ENCODE data around the gene TMEM86A. TPM values are rescaled to one million over a fixed set of nuclear protein-coding genes. Genes with fewer than 3 reads are reported as not detected.

TMEM86A gene
- total RNA-seq, 1 donor from 2014 or later: 4.5 TPM

DNA sequence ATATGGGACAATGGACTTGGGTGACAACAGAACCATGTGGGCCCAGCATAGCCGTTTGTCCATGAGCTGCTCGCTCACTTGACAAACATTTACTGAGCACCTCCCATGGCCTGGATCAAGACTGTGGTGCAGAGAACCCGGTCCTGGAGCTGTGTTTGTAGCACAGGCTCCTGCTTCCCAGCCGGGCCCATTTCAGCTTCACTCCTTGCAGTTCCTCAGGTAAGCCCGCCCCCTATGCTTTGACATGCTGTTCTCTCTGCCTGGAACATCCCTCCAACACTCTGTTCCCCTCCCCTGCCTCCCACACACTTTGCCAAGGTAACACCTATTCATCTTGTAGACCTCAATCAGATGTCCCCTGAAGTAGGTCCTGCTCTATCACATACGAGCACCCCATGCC, 46.7 kb downstream of the TMEM86A start:
- no peak for DNase-seq
- intact Hi-C loops (cut with micrococcal nuclease): no loop called here
- no peak for ATAC-seq

DNA sequence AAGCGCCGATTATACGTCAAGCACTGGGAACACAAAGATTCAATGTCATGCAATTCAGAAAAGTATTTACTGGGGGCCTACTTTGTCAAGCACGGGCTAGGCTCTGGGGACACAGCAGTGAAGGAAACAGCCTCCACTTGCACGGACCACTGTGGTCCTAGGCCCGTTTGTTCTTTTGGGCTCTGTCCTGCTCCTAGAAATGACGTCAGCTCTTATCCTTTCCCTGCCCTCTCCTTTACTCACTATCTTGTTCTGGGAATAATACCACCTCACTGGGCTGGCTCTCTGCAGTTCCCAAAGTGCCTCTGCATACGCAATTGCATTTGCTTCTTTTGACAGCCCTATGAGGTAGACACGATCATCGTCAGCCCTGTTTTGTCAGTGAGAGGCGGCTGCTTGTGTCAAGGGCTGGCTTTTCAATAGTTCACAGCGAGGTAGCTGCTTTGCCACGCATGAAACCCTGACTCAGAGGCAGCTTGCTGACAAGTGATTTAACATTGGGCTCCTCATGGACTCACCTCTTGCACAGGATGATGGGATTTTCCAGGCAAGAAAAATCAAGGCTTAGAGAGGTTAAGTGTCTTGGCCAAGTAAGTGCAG, 50.3 kb downstream of the TMEM86A start:
- DNase-seq (no peak), ATAC-seq (no peak)
- intact Hi-C loops (cut with micrococcal nuclease): no loop called here

DNA sequence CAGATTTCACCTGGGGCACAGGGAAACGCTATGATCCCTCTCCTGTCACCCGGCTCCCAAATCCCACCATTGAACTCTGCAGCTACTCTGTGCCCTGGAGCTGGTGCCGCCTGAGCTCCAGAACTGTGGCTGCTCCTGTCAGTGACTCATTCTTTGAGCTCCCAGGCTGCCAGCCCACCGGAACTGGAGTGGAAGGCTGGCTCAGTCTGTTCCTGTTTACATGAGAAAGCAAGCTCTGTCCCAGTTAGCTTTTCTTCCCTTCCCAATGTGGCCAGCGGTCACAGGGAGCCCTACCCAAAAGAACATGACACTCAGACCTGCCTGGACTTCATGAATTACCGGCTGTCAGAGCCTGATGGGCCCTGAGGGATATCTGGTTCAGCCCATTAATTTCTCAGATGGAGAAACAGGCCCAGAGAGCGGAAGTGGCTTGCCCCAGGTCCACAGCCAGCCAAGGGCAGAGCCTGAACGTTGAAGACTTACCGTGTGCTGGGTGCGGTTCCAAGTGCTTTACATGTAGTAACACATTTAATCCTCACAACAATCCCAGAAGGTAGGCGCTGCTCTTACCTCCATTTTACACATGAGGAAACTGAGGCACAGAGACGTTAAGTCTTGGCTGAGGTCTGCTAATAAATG, 51.2 kb downstream of the TMEM86A start:
- DNase-seq: no peak
- intact Hi-C loops (cut with micrococcal nuclease): no loop called here
- ATAC-seq: peak; percentile 32

DNA sequence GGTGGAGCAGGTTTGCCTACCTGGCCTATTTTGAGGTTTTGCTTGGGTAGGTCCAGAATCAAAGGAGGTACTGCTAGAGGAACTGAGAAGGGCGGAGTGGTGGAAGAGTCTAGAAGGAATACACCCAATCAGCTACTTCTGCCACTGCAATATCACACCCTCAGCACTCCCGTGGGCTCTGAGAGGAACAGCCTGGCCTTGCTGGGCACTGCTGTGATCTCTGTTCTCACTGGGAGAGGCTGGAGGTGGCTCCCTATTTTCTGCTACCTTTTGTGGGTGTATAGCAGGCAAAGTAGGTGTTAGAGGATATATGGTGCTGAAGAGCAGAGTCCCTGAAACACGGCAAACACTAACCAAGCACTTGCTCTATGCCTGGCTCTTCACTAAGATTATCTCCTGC, 52.4 kb downstream of the TMEM86A start:
- ATAC-seq: no peak
- no peak for DNase-seq
- intact Hi-C loops (cut with micrococcal nuclease): no loop called here

DNA sequence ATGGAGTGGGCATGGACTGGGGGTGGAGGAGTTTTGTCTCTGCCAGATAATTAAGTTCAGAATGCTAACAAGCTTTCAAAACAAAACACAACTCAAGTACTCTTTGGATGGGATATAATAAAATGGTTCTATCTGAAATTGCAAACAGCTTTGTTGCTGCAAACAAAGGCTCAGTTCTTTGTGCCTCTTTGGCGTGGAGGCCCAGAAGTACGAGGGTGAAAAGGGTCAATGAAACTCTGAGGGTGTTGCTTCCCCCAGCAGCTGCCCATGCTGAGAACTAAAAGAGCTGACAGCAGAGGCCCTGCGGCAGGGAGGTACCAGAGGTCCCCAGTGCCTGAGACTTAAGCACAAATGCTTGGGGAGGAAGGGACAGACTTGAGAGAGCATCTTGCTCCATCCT, 53.9 kb downstream of the TMEM86A start:
- intact Hi-C loops (cut with micrococcal nuclease): no loop called here
- ATAC-seq (no peak), DNase-seq (no peak)

DNA sequence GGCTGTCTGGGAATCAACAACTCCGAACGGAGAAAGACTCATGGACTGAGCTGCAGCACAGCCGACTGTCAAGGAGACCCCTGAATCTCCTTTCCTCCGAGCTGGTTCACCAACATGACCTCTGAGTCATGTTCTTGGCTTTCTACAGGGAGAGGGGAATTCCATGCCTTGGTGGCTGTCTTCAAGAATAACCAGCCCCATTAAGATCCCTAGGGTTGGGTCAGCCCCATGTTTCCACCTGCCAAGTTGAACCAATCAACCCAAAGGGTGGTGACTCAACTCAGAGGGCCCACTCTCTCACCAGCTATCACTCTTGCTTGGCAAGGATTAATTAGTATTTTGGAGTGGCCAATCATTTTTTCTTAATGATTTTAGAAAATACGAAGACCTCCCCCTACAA, 55.7 kb downstream of the TMEM86A start:
- intact Hi-C loops (cut with micrococcal nuclease): no loop called here
- DNase-seq (no peak), ATAC-seq (no peak)

Other genes starting within 250 kb of the TMEM86A start
- not detected for gene LDHAL6A, start 242.9 kb upstream of the TMEM86A start, total RNA-seq
- 63.3 TPM for gene TSG101, start 171.8 kb upstream of the TMEM86A start, total RNA-seq
- gene UEVLD, start 110.0 kb upstream of the TMEM86A start, total RNA-seq: 18.5 TPM
- 10.3 TPM for gene MISFA, start 99.0 kb upstream of the TMEM86A start, total RNA-seq
- gene SPTY2D1, start 64.4 kb upstream of the TMEM86A start, total RNA-seq: 9.4 TPM
- 0.94 TPM for gene IGSF22, start 27.4 kb downstream of the TMEM86A start, total RNA-seq
- 1.2 TPM for gene PTPN5, start 93.0 kb downstream of the TMEM86A start, total RNA-seq
- gene MRGPRX1, start 240.6 kb downstream of the TMEM86A start, total RNA-seq: not detected